GOT3 (cell line): ENCODE measurements around the gene RABL2A.
"Not testable (repeated sequence)": the region's sequence is repeated elsewhere in the genome, so short reads cannot be mapped to it uniquely, and the experiment has no call there.

Source experiments
- DNase-seq: peaks from one replicate; lab custom pipeline; 2025; ENCODE audit warnings: mixed read lengths; lab: John Stamatoyannopoulos, UW

The RABL2A gene

GRCh38 chr2:113685471-113685870 lies 58.4 kb downstream of the RABL2A start:
- DNase-seq = no peak

- no peak for DNase-seq
Measured at GRCh38 chr2:113686537-113686936, 59.5 kb downstream of the RABL2A start.

- not testable (repeated sequence) for DNase-seq
Measured at GRCh38 chr2:113690871-113691270, 63.8 kb downstream of the RABL2A start.
